Stimulated activated naive B cell treated with anti-CD40 and anti-IgM and Interleukin-4, amounts not matched to agents 10 μg/mL and 1 μg/mL and 100 μg/mL, for 72 hours (primary cell): ENCODE measurements around the gene FOSL1.

Source experiments
- ATAC-seq, 2 donors: fragments of 150-1000 bp; cut with Tn5 transposase; replicated peaks; 2 replicates each; pipeline ENCODE4 v1.10.0; 2021; ENCODE audit warnings: moderate library complexity in 1 of 2
- DNase-seq: peaks from one replicate; pipeline ENCODE4 v3.0.0; 2021
- H3K27ac Mint-ChIP-seq: one replicate; pipeline ENCODE4 v1.8.0; 2022; ENCODE audit warnings: mild to moderate bottlenecking, mixed read lengths
- H3K27me3 Mint-ChIP-seq, 2 donors: one replicate each; pipeline ENCODE4 v1.8.0; 2022; ENCODE audit warnings: mixed read lengths in 2 of 2
- H3K36me3 Mint-ChIP-seq, 2 donors: one replicate each; pipeline ENCODE4 v1.8.0; 2022; ENCODE audit warnings: mixed read lengths in 2 of 2, mild to moderate bottlenecking in 1 of 2
- H3K4me1 Mint-ChIP-seq, 2 donors: one replicate each; pipeline ENCODE4 v1.8.0; 2022; ENCODE audit warnings: mixed read lengths in 2 of 2, mild to moderate bottlenecking in 1 of 2
- H3K4me3 Mint-ChIP-seq, 2 donors: one replicate each; pipeline ENCODE4 v1.8.0; 2022; ENCODE audit warnings: mild to moderate bottlenecking in 2 of 2, mixed read lengths in 2 of 2, moderate library complexity in 1 of 2
- H3K9me3 Mint-ChIP-seq, 2 donors: one replicate each; pipeline ENCODE4 v1.8.0; 2022; ENCODE audit warnings: mixed read lengths in 2 of 2, mild to moderate bottlenecking in 1 of 2

The FOSL1 gene

GRCh38 chr11:65928667-65929066 lies 28.5 kb upstream of the FOSL1 start:
- Mint-ChIP-seq H3K27ac (peak overlapping the region; percentile 96), H3K4me1 (peaks cover 21 to 36% of the 10 kb centered on the region in 2 donors), H3K9me3 (no peaks in the 10 kb centered on the region), H3K36me3 (peaks cover 2 to 7% of the 10 kb centered on the region in 2 donors), H3K4me3 (peak overlapping the region; percentile 79 to 87), H3K27me3 (no peaks in the 10 kb centered on the region)
- ATAC-seq = peak; percentile 16 to 19
- no peak for DNase-seq

GRCh38 chr11:65927904-65928397 lies 27.8 kb upstream of the FOSL1 start:
- DNase-seq (peak; percentile 39), ATAC-seq (peak; percentile 91 to 92)
- H3K9me3 Mint-ChIP-seq = no peaks in the 10 kb centered on the region
- peaks cover 4 to 8% of the 10 kb centered on the region in 2 donors for H3K36me3 Mint-ChIP-seq
- peak overlapping the region; percentile 96 for H3K27ac Mint-ChIP-seq
- peak overlapping the region; percentile 79 to 87 for H3K4me3 Mint-ChIP-seq
- peaks cover 21 to 36% of the 10 kb centered on the region in 2 donors for H3K4me1 Mint-ChIP-seq
- no peaks in the 10 kb centered on the region for H3K27me3 Mint-ChIP-seq

GRCh38 chr11:65925397-65925796 lies 25.2 kb upstream of the FOSL1 start:
- Mint-ChIP-seq H3K36me3 (peaks cover 19 to 22% of the 10 kb centered on the region in 2 donors), H3K27ac (no peak overlapping the region)

GRCh38 chr11:65922565-65922964 lies 22.4 kb upstream of the FOSL1 start:
- no peak for ATAC-seq
- no peak for DNase-seq
- no peaks in the 10 kb centered on the region for H3K9me3 Mint-ChIP-seq
- H3K4me3 Mint-ChIP-seq = no peak overlapping the region
- H3K36me3 Mint-ChIP-seq = peaks cover 23 to 30% of the 10 kb centered on the region in 2 donors
- H3K27ac Mint-ChIP-seq = no peak overlapping the region
- no peaks in the 10 kb centered on the region for H3K27me3 Mint-ChIP-seq
- peaks cover 13 to 35% of the 10 kb centered on the region in 2 donors for H3K4me1 Mint-ChIP-seq

More at GRCh38 chr11:65925397-65925796, 25.2 kb upstream of the FOSL1 start:
- no peaks in the 10 kb centered on the region for H3K9me3 Mint-ChIP-seq
- no peak overlapping the region for H3K4me3 Mint-ChIP-seq
- DNase-seq (no peak), ATAC-seq (no peak)
- H3K4me1 Mint-ChIP-seq = peaks cover 22 to 45% of the 10 kb centered on the region in 2 donors
- H3K27me3 Mint-ChIP-seq = no peaks in the 10 kb centered on the region

GRCh38 chr11:65921876-65922275 lies 21.7 kb upstream of the FOSL1 start:
- H3K27ac Mint-ChIP-seq = peak overlapping the region; percentile 42
- no peaks in the 10 kb centered on the region for H3K27me3 Mint-ChIP-seq
- DNase-seq (no peak), ATAC-seq (no peak)
- H3K4me1 Mint-ChIP-seq = peaks cover 15 to 33% of the 10 kb centered on the region in 2 donors
- no peaks in the 10 kb centered on the region for H3K9me3 Mint-ChIP-seq
- peaks cover 26 to 34% of the 10 kb centered on the region in 2 donors for H3K36me3 Mint-ChIP-seq
- no peak overlapping the region for H3K4me3 Mint-ChIP-seq

GRCh38 chr11:65921033-65921555 lies 20.9 kb upstream of the FOSL1 start:
- peaks cover 30 to 36% of the 10 kb centered on the region in 2 donors for H3K36me3 Mint-ChIP-seq
- DNase-seq (no peak), ATAC-seq (no peak)
- H3K4me1 Mint-ChIP-seq = peaks cover 23 to 40% of the 10 kb centered on the region in 2 donors
- no peaks in the 10 kb centered on the region for H3K27me3 Mint-ChIP-seq
- H3K27ac Mint-ChIP-seq = no peak overlapping the region
- no peaks in the 10 kb centered on the region for H3K9me3 Mint-ChIP-seq
- H3K4me3 Mint-ChIP-seq = peak overlapping the region in 1 of 2 donors; percentile 62

GRCh38 chr11:65920372-65920802 lies 20.2 kb upstream of the FOSL1 start:
- H3K27me3 Mint-ChIP-seq = no peaks in the 10 kb centered on the region
- DNase-seq (no peak), ATAC-seq (no peak)
- peaks cover 30 to 36% of the 10 kb centered on the region in 2 donors for H3K36me3 Mint-ChIP-seq
- H3K9me3 Mint-ChIP-seq = no peaks in the 10 kb centered on the region
- peak overlapping the region; percentile 93 for H3K27ac Mint-ChIP-seq
- H3K4me1 Mint-ChIP-seq = peaks cover 30 to 47% of the 10 kb centered on the region in 2 donors
- H3K4me3 Mint-ChIP-seq = peak overlapping the region; percentile 95 to 98

GRCh38 chr11:65919573-65920371 lies 19.6 kb upstream of the FOSL1 start:
- H3K36me3 Mint-ChIP-seq = peaks cover 30 to 35% of the 10 kb centered on the region in 2 donors
- H3K9me3 Mint-ChIP-seq = no peaks in the 10 kb centered on the region
- H3K4me1 Mint-ChIP-seq = peaks cover 36 to 54% of the 10 kb centered on the region in 2 donors
- no peak for DNase-seq
- H3K27ac Mint-ChIP-seq = peak overlapping the region; percentile 93
- ATAC-seq = peak; percentile 48 to 51
- H3K4me3 Mint-ChIP-seq = peak overlapping the region; percentile 95 to 98
- H3K27me3 Mint-ChIP-seq = no peaks in the 10 kb centered on the region

GRCh38 chr11:65919141-65919572 lies 19.0 kb upstream of the FOSL1 start, which contains the start of gene DRAP1:
DRAP1 (plus strand) TSS chr11:65919426; CDS start chr11:65919502, 76 bp downstream.
- Mint-ChIP-seq H3K9me3 (no peaks in the 10 kb centered on the region), H3K4me3 (peak within 1 kb of the TSS; percentile 95 to 98), H3K27ac (peak within 1 kb of the TSS; percentile 93), H3K36me3 (peaks cover 28 to 33% of the 10 kb centered on the region in 2 donors), H3K27me3 (no peaks in the 10 kb centered on the region), H3K4me1 (peaks cover 41 to 59% of the 10 kb centered on the region in 2 donors)
- peak; percentile 93 for ATAC-seq
- peak; percentile 96 for DNase-seq

- Mint-ChIP-seq H3K9me3 (no peaks in the 10 kb centered on the region), H3K27me3 (no peaks in the 10 kb centered on the region), H3K4me1 (peaks cover 41 to 59% of the 10 kb centered on the region in 2 donors), H3K27ac (peak within 1 kb of the TSS; percentile 93), H3K36me3 (peaks cover 27 to 32% of the 10 kb centered on the region in 2 donors), H3K4me3 (peak within 1 kb of the TSS; percentile 95 to 98)
- DNase-seq = no peak
- peak; percentile 71 to 76 for ATAC-seq
Measured at GRCh38 chr11:65918211-65919140, 18.3 kb upstream of the FOSL1 start, which contains the start of gene C11orf68. C11orf68 (minus strand) TSS chr11:65919062; CDS start chr11:65919031, 31 bp downstream.

GRCh38 chr11:65917434-65918210 lies 17.4 kb upstream of the FOSL1 start:
- Mint-ChIP-seq H3K4me3 (peak overlapping the region; percentile 95 to 98), H3K36me3 (peaks cover 22 to 28% of the 10 kb centered on the region in 2 donors), H3K9me3 (no peaks in the 10 kb centered on the region), H3K4me1 (peaks cover 44 to 66% of the 10 kb centered on the region in 2 donors), H3K27ac (peak overlapping the region; percentile 93), H3K27me3 (no peaks in the 10 kb centered on the region)
- no peak for DNase-seq
- ATAC-seq = no peak

GRCh38 chr11:65917077-65917433 lies 16.9 kb upstream of the FOSL1 start:
- Mint-ChIP-seq H3K9me3 (no peaks in the 10 kb centered on the region), H3K27ac (peak overlapping the region; percentile 34), H3K36me3 (peaks cover 16 to 22% of the 10 kb centered on the region in 2 donors), H3K4me3 (peak overlapping the region; percentile 73 to 78), H3K27me3 (no peaks in the 10 kb centered on the region), H3K4me1 (peaks cover 44 to 66% of the 10 kb centered on the region in 2 donors)
- no peak for DNase-seq
- no peak for ATAC-seq

- Mint-ChIP-seq H3K27ac (no peak overlapping the region), H3K36me3 (peaks cover 11 to 17% of the 10 kb centered on the region in 2 donors), H3K9me3 (no peaks in the 10 kb centered on the region), H3K4me3 (peak overlapping the region; percentile 73 to 78), H3K27me3 (peaks cover 4 to 5% of the 10 kb centered on the region in 2 donors), H3K4me1 (peaks cover 49 to 66% of the 10 kb centered on the region in 2 donors)
- DNase-seq (no peak), ATAC-seq (no peak)
Measured at GRCh38 chr11:65916391-65916790, 16.2 kb upstream of the FOSL1 start.
